ENCODE measurements around the gene MUC4. TPM values are rescaled to one million over a fixed set of nuclear protein-coding genes. Genes with fewer than 3 reads are reported as not detected.
"Not testable (repeated sequence)": the region's sequence is repeated elsewhere in the genome, so short reads cannot be mapped to it uniquely, and the experiment has no call there.

Gene MUC4
- polyA plus RNA-seq, 1 donor from 2014 or later = not detected

- Histone ChIP-seq H3K9ac (ENCODE audit: low read length) (no peak overlapping the region), H3K36me3 (ENCODE audit: insufficient read depth, low read length) (no peaks in the 10 kb centered on the region), H3K9me3 (ENCODE audit: low read length) (no peaks in the 10 kb centered on the region), H3K9me2 (ENCODE audit: insufficient read depth, low read length) (no peaks in the 10 kb centered on the region), H2AFZ (ENCODE audit: low read depth, low read length) (no peak overlapping the region), H3K27ac (ENCODE audit: low read length) (no peak overlapping the region), H3F3A (ENCODE audit: insufficient read depth, low read length, poor library complexity, severe bottlenecking) (no peaks in the 10 kb centered on the region), H3K27me3 (ENCODE audit: insufficient read depth, low read depth, low read length) (no peaks in the 10 kb centered on the region), H4K20me1 (ENCODE audit: insufficient read depth) (no peaks in the 10 kb centered on the region), H3K79me2 (replicated peaks; ENCODE audit: insufficient read depth, low read length) (no peaks in the 10 kb centered on the region), H3K4me3 (ENCODE audit: low read length) (no peak overlapping the region), H3K4me2 (ENCODE audit: low read length) (no peak overlapping the region)
- TF ChIP-seq RAD21 (conservative IDR thresholded peaks at IDR 0.05) (no peak), SMC3 (conservative IDR thresholded peaks at IDR 0.05; ENCODE audit: poor library complexity) (no peak), EP300 (conservative IDR thresholded peaks at IDR 0.05; ENCODE audit: poor library complexity, severe bottlenecking) (no peak), EZH2 (IDR thresholded peaks at IDR 0.05; ENCODE audit: borderline replicate concordance, insufficient read depth, low read length, poor library complexity, severe bottlenecking) (no peak), REST (IDR thresholded peaks at IDR 0.05; ENCODE audit: borderline replicate concordance) (no peak), MXI1 (conservative IDR thresholded peaks at IDR 0.05; ENCODE audit: poor library complexity, severe bottlenecking) (no peak), TAF1 (IDR thresholded peaks at IDR 0.05; ENCODE audit: low read depth) (no peak), POLR2AphosphoS5 (IDR thresholded peaks at IDR 0.05) (no peak), CTCF (IDR thresholded peaks at IDR 0.05; ENCODE audit: poor library complexity, severe bottlenecking) (no peak)
Measured at GRCh38 chr3:195796795-195797194, 14.9 kb downstream of the MUC4 start.

GRCh38 chr3:195794708-195795107 lies 17.0 kb downstream of the MUC4 start:
- Histone ChIP-seq H3K9ac (ENCODE audit: low read length) (no peak overlapping the region), H3K4me3 (ENCODE audit: low read length) (no peak overlapping the region), H3K36me3 (ENCODE audit: insufficient read depth, low read length) (no peaks in the 10 kb centered on the region), H3K27ac (ENCODE audit: low read length) (no peak overlapping the region), H3K79me2 (replicated peaks; ENCODE audit: insufficient read depth, low read length) (no peaks in the 10 kb centered on the region), H3K4me2 (ENCODE audit: low read length) (no peak overlapping the region), H2AFZ (ENCODE audit: low read depth, low read length) (no peak overlapping the region), H3K9me3 (ENCODE audit: low read length) (no peaks in the 10 kb centered on the region), H3F3A (ENCODE audit: insufficient read depth, low read length, poor library complexity, severe bottlenecking) (no peaks in the 10 kb centered on the region), H4K20me1 (ENCODE audit: insufficient read depth) (no peaks in the 10 kb centered on the region), H3K9me2 (ENCODE audit: insufficient read depth, low read length) (no peaks in the 10 kb centered on the region), H3K27me3 (ENCODE audit: insufficient read depth, low read depth, low read length) (no peaks in the 10 kb centered on the region)
- no peak for TF ChIP-seq SMC3 (conservative IDR thresholded peaks at IDR 0.05; ENCODE audit: poor library complexity)
- no peak for TF ChIP-seq RAD21 (conservative IDR thresholded peaks at IDR 0.05)
- no peak for TF ChIP-seq MXI1 (conservative IDR thresholded peaks at IDR 0.05; ENCODE audit: poor library complexity, severe bottlenecking)
- TF ChIP-seq TAF1 (IDR thresholded peaks at IDR 0.05; ENCODE audit: low read depth) = no peak
- TF ChIP-seq REST (IDR thresholded peaks at IDR 0.05; ENCODE audit: borderline replicate concordance) = no peak
- no peak for TF ChIP-seq POLR2AphosphoS5 (IDR thresholded peaks at IDR 0.05)
- TF ChIP-seq CTCF (IDR thresholded peaks at IDR 0.05; ENCODE audit: poor library complexity, severe bottlenecking) = no peak
- TF ChIP-seq EZH2 (IDR thresholded peaks at IDR 0.05; ENCODE audit: borderline replicate concordance, insufficient read depth, low read length, poor library complexity, severe bottlenecking) = no peak
- TF ChIP-seq EP300 (conservative IDR thresholded peaks at IDR 0.05; ENCODE audit: poor library complexity, severe bottlenecking) = no peak

- H3K27me3 ChIP-seq (ENCODE audit: insufficient read depth, low read depth, low read length); H3K4me2 ChIP-seq (ENCODE audit: low read length); H3K27ac ChIP-seq (ENCODE audit: low read length); H3K9me2 ChIP-seq (ENCODE audit: insufficient read depth, low read length); H3K9me3 ChIP-seq (ENCODE audit: low read length); H3K4me3 ChIP-seq (ENCODE audit: low read length); H3K9ac ChIP-seq (ENCODE audit: low read length); H3K79me2 ChIP-seq (replicated peaks; ENCODE audit: insufficient read depth, low read length); H3K36me3 ChIP-seq (ENCODE audit: insufficient read depth, low read length); H3F3A ChIP-seq (ENCODE audit: insufficient read depth, low read length, poor library complexity, severe bottlenecking); H4K20me1 ChIP-seq (ENCODE audit: insufficient read depth); H2AFZ ChIP-seq (ENCODE audit: low read depth, low read length): not testable (repeated sequence)
Measured at GRCh38 chr3:195792621-195793020, 19.1 kb downstream of the MUC4 start.
